ENCODE measurements around the gene GYG2.
"Not testable (repeated sequence)": the region's sequence is repeated elsewhere in the genome, so short reads cannot be mapped to it uniquely, and the experiment has no call there.

Gene GYG2

GRCh38 chrX:2894885-2895292, 66.2 kb downstream of the GYG2 start:
- Histone ChIP-seq H3K4me3 (ENCODE audit: severe bottlenecking) (no peak overlapping the region), H3K9me3 (ENCODE audit: severe bottlenecking) (no peaks in the 10 kb centered on the region), H3K36me3 (ENCODE audit: low read depth) (no peaks in the 10 kb centered on the region), H3K4me1 (ENCODE audit: insufficient read depth, poor library complexity, severe bottlenecking) (peaks cover 7% of the 10 kb centered on the region), H3K27me3 (ENCODE audit: insufficient read depth, poor library complexity, severe bottlenecking) (no peaks in the 10 kb centered on the region), H3K27ac (ENCODE audit: poor library complexity, severe bottlenecking) (no peak overlapping the region)
- TF ChIP-seq CTCF (IDR thresholded peaks at IDR 0.05; ENCODE audit: poor library complexity, severe bottlenecking): no peak
- DNase-seq (ENCODE audit: low spot score): no peak
- peak; percentile 25; the same call in 2 of the 3 replicates for ATAC-seq (ENCODE audit: low read depth)

GRCh38 chrX:2897311-2897689, 68.6 kb downstream of the GYG2 start:
- ATAC-seq (ENCODE audit: low read depth) (no peak), DNase-seq (ENCODE audit: low spot score) (no peak)
- H3K4me3 ChIP-seq (ENCODE audit: severe bottlenecking): no peak overlapping the region
- H3K9me3 ChIP-seq (ENCODE audit: severe bottlenecking): no peaks in the 10 kb centered on the region
- TF ChIP-seq CTCF (IDR thresholded peaks at IDR 0.05; ENCODE audit: poor library complexity, severe bottlenecking): no peak
- no peaks in the 10 kb centered on the region for H3K36me3 ChIP-seq (ENCODE audit: low read depth)
- no peaks in the 10 kb centered on the region for H3K27me3 ChIP-seq (ENCODE audit: insufficient read depth, poor library complexity, severe bottlenecking)
- H3K4me1 ChIP-seq (ENCODE audit: insufficient read depth, poor library complexity, severe bottlenecking): peaks cover 7% of the 10 kb centered on the region
- H3K27ac ChIP-seq (ENCODE audit: poor library complexity, severe bottlenecking): no peak overlapping the region

- not testable (repeated sequence) for H3K27ac ChIP-seq (ENCODE audit: poor library complexity, severe bottlenecking); H3K27me3 ChIP-seq (ENCODE audit: insufficient read depth, poor library complexity, severe bottlenecking); DNase-seq (ENCODE audit: low spot score); H3K36me3 ChIP-seq (ENCODE audit: low read depth); H3K9me3 ChIP-seq (ENCODE audit: severe bottlenecking); H3K4me3 ChIP-seq (ENCODE audit: severe bottlenecking); H3K4me1 ChIP-seq (ENCODE audit: insufficient read depth, poor library complexity, severe bottlenecking)
- ATAC-seq (ENCODE audit: low read depth): peak; percentile 51
Measured at GRCh38 chrX:2897690-2898623, 69.2 kb downstream of the GYG2 start.

GRCh38 chrX:2898846-2899512, 70.2 kb downstream of the GYG2 start:
- Histone ChIP-seq H3K27ac (ENCODE audit: poor library complexity, severe bottlenecking) (no peak overlapping the region), H3K36me3 (ENCODE audit: low read depth) (no peaks in the 10 kb centered on the region), H3K4me1 (ENCODE audit: insufficient read depth, poor library complexity, severe bottlenecking) (peaks cover 7% of the 10 kb centered on the region), H3K9me3 (ENCODE audit: severe bottlenecking) (no peaks in the 10 kb centered on the region), H3K4me3 (ENCODE audit: severe bottlenecking) (no peak overlapping the region), H3K27me3 (ENCODE audit: insufficient read depth, poor library complexity, severe bottlenecking) (no peaks in the 10 kb centered on the region)
- DNase-seq (ENCODE audit: low spot score) (no peak), ATAC-seq (ENCODE audit: low read depth) (no peak)
- no peak for TF ChIP-seq CTCF (IDR thresholded peaks at IDR 0.05; ENCODE audit: poor library complexity, severe bottlenecking)

- H3K4me3 ChIP-seq (ENCODE audit: severe bottlenecking): no peak overlapping the region
- H3K4me1 ChIP-seq (ENCODE audit: insufficient read depth, poor library complexity, severe bottlenecking): peaks cover 7% of the 10 kb centered on the region
- no peaks in the 10 kb centered on the region for H3K27me3 ChIP-seq (ENCODE audit: insufficient read depth, poor library complexity, severe bottlenecking)
- no peak overlapping the region for H3K27ac ChIP-seq (ENCODE audit: poor library complexity, severe bottlenecking)
- H3K36me3 ChIP-seq (ENCODE audit: low read depth): no peaks in the 10 kb centered on the region
- TF ChIP-seq CTCF (IDR thresholded peaks at IDR 0.05; ENCODE audit: poor library complexity, severe bottlenecking): no peak
- DNase-seq (ENCODE audit: low spot score) (no peak), ATAC-seq (ENCODE audit: low read depth) (no peak)
- no peaks in the 10 kb centered on the region for H3K9me3 ChIP-seq (ENCODE audit: severe bottlenecking)
Measured at GRCh38 chrX:2901367-2902036, 72.8 kb downstream of the GYG2 start.
